LoVo (cell line): Measurements from ENCODE around the gene PAX7.

Source experiments
- DNase-seq: peaks from one replicate; pipeline ENCODE4 v3.0.0-alpha.2; 2016; ENCODE audit warnings: low spot score

Gene PAX7

DNA sequence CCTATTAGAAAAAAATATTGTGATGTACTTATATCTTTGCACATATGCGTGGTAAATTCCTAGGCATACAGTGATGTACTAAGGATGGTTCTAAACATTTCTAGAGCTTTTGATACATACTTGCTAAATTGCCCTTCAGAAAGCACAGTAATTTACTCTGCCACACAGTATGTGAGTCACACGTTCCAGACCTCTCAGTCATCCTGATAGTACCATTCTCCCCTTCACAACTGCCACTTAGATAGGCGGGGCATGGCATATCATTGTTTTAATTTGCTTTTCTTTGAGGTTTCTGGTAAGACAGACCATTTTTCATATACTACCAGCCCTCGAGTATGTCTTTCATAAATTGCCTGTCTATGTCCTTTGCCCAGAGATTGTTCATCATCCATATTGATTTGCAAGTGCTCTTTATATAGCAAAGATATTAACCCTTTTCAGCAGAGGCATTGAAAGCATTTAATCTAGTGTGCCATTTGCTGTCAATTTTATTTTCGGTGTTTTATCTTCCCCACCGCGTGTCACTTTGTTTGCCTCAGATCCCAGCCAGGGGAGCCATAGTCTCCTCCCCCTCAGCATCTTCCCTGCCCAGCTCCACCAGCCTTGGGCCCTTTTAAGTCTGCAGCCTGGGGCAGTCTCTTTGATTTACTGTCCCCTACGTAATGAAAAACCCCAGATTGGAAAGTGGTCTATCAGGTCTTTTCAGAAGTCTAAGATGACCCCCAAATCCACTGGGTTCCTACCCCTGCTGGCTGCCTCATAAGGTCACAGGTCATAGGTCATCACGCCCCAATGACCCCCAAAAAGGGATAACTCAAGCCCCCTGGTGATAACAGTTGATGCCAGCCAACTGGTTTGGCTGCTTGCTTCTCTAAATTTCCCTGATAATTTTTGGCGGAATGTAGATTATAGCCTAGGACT is 11.8 kb upstream of the PAX7 start:
- DNase-seq: peak; percentile 67

- no peak for DNase-seq
Observed at GRCh38 chr1:18619467-18619835, 11.2 kb upstream of the PAX7 start.

GRCh38 chr1:18628511-18628910 is 2.1 kb upstream of the PAX7 start:
- no peak for DNase-seq

DNA sequence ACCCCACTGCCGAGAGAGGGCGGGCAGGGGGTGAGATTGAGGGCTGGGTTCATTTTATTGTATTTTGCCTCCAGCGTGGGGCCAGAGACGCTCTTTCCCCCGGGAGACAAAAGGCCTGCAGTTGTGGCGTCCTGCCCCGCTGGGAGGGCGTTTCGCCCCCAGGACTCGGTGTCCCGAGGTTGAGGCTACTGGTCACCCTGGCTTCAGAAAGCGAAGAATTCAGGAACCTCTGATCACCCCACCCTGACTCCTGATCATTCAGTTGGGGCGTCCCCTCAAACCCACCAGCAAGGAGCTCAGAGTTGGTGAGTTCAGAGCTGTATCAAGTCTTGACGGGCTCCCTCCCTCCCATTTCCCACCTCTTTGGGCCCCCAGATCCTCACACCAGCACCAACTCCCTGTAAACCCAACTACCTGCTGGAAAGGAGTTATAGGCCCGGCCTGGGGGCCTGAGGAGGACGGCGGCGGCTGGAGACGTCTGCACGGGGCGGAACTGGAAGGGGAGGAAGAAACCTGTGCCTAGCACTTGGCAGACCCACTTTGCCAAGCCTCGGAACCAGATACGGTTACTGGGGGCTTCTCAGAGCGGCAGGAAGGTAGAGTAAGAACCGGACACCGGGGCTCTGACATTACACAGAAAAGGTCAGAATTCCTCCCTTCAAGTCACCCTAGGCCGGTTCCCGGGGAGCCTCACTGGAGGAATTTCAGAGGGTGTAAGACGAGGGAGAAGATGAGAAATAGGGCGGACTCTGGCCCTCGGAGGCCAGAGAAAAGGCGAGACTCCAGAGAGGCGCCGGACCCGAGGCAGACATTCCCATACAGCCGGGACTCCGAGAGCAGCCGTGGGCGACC is 761 bp upstream of the PAX7 start:
- DNase-seq: no peak

GRCh38 chr1:18631496-18632217 is 1.0 kb downstream of the PAX7 start:
- DNase-seq: no peak

DNA sequence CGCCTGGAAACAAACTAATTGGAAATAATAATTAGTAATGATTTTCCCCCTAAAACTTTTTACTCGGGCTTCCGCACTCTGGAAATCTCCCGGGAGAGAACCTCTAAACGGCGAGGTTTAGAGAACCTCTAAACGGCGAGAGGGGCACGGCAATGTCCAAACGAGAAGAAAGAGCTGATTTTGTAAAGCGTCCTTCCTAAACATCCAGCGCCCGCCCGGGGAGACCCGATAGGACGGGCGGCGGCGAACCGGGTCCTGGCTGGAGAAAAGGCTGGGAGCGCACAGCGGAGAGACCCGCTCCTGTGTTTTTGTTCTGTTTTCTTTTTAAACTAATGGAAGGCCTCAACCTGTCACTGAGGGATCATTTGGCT is 1.6 kb downstream of the PAX7 start:
- DNase-seq: no peak

DNA sequence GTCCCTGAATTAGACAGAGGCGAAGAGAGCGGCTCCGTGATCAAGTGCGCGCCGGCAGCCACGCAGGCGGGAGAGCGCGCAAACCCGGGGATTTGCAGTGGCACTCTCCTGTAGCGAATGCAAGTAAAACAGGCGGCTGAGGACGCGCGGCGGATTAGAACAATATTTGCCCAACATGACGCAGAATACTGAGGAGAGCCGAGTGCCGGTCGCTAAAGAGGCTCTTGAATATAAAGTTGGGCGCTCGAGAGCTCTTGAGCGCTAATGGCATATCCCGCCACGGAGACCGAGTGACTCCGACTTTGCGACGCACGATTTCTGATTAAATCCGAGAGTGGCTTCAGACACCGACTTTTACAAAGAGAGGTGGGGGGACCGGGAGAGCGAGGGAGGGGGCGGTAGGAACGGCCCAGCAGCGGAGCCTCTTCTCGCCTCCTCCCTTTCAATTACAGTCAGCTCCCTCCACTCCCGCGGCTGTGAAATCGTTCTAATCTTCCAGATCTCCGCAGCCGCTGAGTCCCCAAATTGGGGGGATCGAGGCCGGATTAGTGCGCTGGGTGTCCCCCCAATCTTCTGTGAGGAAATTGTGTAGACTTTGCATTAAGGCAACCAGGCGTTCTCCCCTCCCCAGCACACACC is 2.3 kb downstream of the PAX7 start:
- DNase-seq: no peak

GRCh38 chr1:18633422-18634155 is 2.9 kb downstream of the PAX7 start:
- no peak for DNase-seq

DNA sequence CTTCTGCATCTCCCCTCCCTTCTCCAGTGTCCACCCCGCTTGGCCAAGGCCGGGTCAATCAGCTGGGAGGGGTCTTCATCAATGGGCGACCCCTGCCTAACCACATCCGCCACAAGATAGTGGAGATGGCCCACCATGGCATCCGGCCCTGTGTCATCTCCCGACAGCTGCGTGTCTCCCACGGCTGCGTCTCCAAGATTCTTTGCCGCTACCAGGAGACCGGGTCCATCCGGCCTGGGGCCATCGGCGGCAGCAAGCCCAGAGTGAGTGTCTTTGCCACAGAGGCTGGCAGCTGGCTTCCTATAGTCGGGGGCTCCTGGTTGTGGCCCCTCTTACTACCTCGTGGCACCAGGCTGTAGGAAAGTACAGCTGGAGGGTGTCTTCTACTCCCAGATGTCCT is 3.6 kb downstream of the PAX7 start:
- no peak for DNase-seq

GRCh38 chr1:18635070-18635577 is 4.5 kb downstream of the PAX7 start:
- DNase-seq: no peak

DNA sequence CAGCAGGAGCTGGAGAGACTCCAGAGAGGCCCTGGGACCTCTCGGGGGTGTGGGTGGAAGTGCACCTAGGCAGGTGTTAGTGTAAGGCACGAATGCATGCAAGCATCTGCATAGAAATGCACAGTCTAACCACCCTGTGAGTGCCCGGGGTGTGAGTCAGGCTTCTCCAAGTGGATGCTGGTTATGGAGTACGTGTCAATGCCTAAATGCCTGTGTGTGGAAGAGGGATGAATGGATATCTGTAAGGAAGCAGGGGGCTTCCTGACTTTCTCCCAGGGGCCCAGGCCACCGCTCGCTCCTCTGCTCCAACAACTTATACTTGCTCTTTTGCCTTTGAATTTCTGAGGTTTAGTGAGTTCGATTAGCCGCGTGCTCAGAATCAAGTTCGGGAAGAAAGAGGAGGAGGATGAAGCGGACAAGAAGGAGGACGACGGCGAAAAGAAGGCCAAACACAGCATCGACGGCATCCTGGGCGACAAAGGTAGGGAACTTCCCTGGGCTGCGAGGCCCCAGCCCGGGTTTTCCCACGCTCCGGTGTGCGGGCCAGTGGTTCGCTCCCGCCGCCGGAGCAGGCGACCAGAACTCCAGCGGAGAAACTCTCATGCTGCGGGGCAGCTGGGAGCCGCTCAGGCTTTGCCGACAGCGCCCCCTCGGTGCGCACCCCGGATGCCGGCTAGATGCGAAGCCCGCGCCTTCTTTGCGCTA is 5.4 kb downstream of the PAX7 start:
- DNase-seq: no peak

DNA sequence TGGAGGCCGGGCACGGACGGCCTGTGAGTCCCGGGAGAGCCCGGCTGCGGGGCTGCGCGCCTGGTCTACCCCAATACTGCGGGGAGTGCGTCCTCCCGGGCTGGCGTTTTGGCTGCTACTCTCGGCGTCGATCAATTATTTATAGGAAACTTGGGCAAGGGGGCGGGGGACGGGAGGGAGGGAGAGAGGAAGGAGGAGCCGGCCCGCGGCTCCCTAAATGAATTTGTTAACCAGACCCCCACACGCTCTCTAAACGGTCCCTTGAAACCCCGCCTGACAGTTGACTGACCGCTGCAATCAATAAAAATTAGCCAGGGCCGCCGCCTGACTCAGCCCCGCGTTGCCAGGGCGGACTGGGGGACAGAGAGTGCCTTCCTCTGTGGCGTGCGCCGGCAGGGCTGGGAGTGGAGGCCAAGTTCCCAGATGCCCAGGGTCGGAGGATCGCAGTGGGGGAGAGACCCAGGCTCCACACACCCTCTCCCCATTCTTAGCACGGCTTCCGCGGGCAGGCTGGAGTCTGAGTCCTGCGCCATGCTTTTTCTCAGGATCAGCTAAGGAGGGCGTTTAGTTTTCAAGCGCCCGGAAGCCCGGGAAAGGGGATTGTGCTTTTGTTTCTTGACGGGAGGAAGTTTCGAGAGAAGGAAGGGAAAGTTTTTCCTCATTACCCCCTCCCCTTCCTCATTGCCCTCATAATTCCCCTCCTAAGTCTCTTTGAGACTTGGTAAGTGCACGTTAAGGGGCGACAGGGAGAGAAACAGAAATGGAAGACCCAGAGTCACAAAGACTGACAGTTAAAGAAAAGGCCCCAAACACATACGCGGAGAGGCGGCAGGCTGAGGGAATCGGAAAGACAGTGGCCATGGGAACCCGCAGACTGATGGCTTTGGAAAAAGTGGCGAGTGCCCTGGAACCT is 6.2 kb downstream of the PAX7 start:
- no peak for DNase-seq

- DNase-seq: no peak
Observed at GRCh38 chr1:18637511-18637960, 6.9 kb downstream of the PAX7 start.

GRCh38 chr1:18637962-18638834 is 7.6 kb downstream of the PAX7 start:
- DNase-seq: no peak

GRCh38 chr1:18638835-18639364 is 8.3 kb downstream of the PAX7 start:
- no peak for DNase-seq

DNA sequence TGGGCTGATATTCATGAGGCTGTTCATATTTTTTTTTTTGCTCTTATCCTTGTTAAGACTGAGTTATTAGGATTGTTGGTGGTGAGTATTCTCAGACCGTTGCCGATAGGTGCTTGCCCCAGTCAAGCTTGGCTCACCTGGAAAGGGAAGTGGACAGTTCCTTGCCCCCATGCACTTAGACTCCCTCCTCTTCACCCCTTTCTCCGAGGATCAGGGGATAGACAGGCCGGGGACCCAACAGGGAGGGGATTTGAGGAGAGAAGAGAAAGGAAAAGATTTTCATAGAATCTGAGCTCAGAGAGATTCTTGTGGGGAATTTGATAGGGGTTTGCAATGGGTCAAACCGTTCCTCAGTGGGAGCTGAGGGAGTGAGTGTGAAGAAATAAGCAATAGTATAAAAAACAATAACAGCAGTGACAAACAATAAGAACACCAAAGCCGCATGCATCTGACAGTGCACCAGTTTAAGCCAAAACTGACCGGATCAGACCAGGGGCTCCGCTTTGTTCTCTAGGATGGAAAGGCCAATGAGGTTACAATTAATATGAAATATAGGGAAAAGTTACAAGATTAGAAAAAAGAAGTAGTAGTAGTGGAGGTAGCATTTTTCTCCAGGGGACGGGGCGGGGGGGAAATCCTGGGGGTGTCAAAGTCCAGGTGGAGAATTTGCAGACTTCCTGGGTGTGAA is 8.9 kb downstream of the PAX7 start:
- no peak for DNase-seq

DNA sequence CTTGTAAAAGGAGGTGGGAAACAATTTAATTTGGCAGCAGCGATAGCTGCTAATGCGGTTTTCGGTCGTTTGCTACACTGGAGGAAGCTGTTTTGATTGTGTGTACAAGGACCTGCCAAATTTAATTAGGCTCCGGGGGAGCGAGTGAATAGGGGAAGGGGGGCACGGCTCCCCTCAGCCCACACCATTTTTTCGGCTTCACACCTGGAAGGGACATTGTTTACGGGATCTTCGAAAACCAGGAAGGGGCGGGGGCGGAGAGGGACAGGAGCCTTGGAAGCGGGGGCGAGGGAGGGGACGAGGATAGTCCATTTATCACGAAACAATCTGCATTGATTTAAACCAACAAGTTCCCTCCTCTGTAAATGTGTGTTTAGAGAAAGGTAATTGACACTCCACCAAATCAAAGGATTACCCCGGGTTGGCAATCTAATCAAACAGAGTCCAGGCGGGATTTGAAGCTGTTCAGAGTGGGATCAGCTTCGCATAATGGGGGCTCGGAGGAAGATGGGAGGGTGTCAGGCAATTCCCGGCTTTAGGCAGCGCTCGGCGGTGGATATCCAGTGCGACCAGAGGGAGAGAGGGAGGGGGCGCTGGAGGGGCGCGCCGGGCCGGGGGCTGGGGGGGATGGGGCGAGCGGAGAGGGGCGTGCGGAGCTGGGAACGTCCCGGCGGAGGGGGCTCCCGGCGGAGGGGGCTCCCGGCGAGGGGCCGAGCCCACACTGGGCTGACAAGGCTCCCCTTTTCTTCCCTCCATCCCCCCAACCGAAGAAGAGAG is 9.8 kb downstream of the PAX7 start:
- DNase-seq: no peak
